HG03103 (cell line): ENCODE results near the gene IL1RL1.
"Not testable (repeated sequence)": the region's sequence is repeated elsewhere in the genome, so short reads cannot be mapped to it uniquely, and the experiment has no call there.

Experiments used
- ATAC-seq: cut with Tn5 transposase; IDR thresholded peaks from one replicate; pipeline ENCODE4 v1.9.1; 2021; ENCODE audit warnings: low read depth; ENCODE audit not compliant: unreplicated experiment

IL1RL1 gene

DNA sequence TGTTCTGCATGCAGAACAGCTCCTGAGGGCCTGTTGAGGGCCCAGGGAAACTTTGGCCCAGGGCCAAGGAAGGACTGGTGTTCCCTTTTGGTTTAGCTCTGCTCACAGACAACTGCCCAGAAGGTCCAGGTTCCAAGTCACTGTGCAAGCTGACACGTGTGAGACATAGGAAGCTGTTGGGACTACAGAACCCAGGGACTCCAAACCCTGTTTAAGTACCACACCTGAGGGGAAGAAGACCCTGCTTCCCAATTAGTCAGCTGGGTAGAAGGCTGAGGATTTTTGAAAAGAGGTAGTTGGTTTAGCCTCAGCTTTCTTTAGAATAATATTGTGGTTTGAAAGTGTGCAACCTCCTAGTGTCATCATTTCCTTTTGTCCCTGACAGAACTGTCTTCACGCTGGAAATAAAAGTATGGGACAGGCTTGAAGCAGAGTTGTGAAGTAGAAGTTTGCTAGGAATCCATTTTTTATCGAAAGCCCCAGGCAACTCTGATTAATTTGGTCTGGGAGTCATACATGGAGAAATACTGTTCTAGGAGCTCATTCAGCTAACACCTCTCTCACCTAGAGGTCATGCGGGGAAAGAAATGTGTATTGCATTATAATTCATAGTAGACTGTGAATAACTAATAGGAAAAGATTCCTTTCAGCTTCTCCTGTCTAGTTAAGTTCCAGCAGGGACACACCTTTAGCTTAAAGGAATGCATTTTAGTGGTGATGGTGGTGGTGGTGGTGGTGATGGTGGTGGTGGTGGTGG lies 19.9 kb upstream of the IL1RL1 start:
- ATAC-seq, result no peak

DNA sequence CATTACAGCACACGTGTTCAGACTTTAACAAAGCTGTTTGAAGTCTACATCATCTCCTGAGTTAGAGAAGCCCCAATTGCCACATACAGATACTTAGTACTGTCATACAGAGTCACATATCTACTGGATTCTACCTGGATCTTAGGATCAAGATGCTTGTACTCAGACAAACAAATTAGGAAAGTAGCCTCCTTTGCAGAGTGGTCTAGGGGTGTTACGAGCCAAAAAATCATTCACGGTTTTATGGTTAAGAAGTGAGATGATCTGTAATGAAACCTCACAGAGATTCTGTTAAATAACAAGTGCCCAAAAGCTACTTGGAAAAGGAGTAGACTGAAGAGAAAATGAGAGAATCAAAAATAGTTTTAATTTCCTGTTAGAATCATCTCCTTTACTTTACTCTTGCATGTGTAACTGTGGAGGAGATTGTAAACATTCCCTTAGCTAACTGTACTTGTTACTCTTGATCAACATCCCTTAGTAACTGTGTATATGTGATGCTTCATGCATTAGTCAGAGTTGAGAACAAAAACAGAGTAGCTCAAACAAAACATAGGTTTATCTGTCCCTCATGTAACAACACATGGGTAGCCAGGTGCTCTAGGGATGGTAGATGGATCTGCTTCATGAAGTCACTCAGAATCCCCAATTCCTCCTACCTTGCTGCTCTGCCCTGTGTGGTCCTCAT lies 16.4 kb upstream of the IL1RL1 start:
- no peak for ATAC-seq

DNA sequence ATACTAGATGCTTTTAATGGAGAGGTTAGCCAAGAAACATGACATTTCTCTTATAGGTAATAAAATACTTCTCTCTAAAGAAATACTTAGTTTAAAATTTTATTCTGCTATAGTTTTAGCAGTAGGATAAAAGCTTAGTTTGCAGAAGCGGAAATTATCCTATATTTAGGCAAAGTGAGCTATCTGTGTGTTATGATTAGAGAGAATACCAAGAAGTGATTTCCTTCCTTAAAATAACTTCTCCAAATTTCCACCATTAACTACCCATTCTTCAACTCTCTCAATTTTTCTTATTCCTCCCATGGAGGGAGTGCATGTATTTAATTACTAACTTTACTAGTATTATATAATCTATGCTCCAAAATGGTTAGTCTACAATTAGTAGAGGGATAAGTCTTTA lies 15.8 kb upstream of the IL1RL1 start:
- no peak for ATAC-seq

DNA sequence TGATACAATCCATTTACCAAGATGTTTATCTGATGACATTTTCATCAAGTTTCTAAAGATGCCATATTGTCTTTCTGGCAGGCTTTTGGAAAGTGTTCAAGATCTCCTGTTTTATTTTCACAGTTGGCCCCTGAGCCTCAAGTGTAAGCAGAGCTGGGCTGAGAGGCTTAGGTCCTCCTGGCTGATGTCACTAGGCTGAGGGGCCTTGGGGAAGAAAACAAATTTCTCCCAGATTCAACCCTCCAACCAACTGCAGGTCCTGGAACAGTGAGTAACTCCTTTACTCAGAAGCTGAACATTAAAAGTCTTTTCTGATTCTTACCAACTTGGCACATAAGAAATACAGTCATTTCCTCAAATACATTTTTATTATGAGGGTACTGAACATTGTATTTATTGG lies 14.9 kb upstream of the IL1RL1 start:
- ATAC-seq, result no peak

DNA sequence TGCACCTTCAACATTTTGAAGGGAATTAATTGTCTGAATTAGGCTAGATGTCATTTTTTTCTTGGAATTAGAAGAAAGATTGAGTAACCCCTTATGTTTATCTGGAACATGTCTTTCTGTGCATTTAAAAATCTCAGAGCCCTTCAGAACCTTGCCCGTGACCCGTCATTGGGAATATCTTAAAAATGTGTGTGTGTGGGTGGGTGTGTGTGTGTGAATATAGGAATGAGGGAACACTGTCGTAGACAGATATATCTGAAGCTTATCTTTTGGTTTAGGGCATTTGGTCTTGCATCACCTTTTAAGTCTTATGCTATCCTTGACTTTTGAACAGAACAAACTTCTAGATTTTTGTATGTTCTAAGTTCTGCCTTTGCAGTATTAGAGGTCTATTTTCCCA lies 13.5 kb upstream of the IL1RL1 start:
- no peak for ATAC-seq

DNA sequence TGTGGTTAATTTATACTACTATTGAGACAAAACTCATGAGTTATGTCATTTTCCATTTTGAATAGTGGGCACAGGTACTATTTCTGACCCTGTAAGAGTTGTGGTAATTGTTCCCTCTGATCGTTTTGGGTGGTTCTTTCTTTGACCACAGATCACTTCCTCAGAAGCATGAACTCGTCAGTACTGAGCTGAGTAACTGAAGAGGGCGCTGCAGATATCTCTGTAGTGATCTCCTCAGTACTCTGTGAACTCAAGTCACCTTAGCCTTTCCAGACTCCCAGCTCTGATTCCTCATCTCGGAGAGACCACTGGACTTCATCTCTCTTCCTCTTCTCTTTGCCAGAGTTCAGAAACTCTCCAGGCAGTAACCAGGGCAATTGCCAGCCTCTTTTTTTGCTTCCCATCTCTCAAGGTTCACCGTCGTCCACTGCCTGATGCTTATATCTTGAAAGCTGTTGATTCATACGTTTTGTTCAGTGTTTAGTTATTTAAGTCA lies 9.4 kb upstream of the IL1RL1 start:
- peak; percentile 97 for ATAC-seq

DNA sequence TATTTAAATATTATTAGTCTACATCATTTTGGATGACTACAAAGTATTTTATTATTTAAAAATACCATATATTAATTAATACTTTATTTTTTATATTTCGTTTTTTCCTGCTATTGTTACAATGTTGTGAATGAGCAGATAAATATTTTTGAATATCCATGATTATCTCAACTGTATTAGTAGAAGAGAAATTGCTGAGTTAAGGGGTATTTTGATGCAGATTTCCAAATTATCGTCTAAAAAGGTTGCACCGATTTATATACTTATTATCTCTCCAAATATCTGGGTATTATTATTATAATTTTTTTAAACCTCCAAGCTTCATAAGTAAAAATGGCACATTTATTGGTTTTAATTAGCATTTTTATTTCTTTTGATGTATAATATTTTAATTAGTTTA lies 8.9 kb upstream of the IL1RL1 start:
- no peak for ATAC-seq

DNA sequence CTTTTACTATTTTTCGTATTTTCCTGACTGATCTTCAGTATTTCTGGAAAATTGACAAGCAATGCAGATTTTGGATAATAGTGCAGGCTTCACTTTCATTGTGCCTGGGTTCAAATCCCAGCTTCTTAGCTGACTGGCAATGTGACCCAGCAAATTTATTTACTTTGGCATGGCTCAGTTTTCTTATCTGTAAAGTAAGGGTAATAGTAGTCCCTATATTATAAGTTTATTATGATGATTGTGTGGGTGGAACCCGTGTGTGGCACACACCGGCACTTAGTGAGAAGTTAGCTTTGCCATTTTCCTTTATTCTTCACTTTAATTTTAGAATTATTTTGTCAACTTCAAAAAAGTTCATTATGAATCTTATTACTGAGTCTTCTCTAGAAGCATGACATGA lies 7.8 kb upstream of the IL1RL1 start:
- no peak for ATAC-seq

DNA sequence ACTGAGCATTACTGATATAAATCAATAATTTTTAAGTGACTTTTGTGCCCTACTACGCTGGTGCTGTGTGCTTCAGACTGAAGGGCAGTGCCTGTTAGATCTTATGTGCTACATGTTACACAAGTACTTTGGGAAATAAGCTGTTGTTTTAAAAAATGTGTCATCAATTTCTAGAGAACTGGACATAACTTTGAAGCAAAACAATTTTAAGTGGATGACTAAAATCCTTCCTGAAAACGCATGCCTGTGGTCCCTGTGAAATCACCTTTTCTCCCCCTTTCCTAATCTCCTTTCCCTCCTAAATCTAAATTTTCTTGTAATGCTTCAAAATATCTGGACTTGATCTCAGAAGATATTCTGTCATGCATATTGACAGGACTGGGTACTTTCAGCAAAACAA lies 7.1 kb upstream of the IL1RL1 start:
- no peak for ATAC-seq

DNA sequence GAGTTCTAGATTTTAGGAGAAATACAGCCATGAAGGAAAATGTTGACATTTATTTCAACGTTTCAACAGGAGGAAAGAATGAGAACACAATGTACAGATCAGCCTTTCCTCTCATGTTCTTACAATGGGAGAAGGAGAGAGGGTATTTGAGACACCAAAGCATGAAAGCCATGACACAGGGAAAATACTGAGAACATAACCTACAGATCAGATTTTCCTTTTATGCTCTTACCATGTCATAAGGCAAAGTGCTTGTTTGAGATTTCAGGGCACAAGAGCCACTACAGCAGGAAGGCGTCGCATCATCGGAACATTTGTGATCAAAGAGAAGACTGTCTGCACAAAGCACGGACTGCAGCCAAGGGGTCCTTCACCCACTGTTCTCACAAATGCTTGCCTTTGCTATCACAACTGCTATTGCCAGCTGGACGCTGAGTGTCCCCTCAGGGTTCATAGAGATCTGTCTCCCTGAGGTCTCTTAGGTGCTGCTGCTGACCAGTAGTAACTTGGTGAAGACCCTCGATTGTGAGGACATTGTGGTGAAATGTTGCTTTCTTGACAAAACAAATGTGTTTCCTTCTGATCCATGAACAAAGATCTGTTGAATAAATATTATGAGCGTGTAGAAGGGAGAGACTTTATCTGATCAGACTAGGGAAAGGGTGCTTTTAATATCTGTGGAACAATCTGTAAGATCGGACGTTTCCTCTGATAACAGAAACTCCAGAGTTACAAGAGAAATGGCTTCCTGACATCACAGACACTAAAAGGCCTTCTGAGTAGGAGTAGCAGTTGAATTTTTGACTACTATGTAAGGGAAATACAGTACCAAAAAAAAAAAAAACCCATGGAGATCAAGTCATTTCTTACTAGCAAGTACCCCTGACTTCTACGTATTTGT lies 6.4 kb upstream of the IL1RL1 start:
- no peak for ATAC-seq

DNA sequence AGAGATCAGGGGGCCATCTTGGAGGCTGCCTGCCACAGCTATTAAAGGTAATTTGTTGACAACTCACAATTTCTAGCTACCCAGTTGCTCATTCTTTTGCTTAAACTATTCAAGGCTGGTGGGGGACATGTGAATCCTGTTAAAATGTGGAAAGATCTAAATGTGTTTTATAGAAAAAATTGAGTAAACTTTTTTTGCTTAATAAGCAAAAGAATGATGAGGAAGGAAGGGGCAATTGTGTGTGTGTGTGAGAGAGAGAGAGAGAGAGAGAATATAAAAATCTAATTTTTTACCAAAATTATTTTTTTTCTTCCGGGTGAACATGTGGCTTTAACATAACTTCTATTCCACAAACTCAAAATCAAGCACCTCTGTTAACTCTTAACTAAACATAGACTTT lies 5.2 kb upstream of the IL1RL1 start:
- ATAC-seq, result no peak

DNA sequence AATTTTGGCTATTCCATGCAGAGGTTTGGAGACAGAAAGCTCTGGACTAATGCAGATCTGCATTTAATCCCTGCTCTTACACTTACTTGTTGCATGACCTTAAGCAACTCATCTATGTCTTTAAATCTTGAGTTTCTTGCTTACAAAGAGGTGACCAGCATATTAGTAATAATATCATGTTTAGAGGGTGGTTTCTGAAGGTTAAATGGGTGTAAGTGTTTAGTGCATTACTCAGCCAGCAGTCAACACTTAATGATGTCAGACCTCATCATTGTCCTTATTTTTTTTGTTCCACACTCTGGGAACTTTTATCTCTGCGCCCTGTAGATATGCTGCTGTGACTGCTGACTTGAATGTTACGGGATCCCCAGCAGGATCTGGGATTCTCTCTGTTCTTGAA lies 1.7 kb downstream of the IL1RL1 start:
- no peak for ATAC-seq

DNA sequence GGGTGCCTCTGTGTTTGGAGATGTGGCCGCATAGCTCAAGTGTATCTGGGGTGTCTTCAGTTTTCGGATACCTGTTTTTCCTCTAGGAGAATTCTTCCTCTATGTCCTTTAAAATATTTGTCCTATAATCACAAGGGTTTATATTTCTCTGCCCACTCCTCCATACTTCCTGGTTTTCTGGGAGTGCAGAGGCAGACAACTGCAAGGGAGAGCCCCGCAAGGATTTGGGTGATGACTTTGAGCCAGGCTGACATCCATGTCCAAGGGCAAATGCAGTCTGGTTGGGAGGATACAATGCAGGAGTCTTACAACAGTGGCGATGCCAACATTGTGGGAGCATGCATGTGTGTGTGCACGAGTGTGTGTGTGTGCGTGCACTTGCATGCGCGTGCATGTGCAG lies 2.1 kb downstream of the IL1RL1 start:
- ATAC-seq, result no peak

DNA sequence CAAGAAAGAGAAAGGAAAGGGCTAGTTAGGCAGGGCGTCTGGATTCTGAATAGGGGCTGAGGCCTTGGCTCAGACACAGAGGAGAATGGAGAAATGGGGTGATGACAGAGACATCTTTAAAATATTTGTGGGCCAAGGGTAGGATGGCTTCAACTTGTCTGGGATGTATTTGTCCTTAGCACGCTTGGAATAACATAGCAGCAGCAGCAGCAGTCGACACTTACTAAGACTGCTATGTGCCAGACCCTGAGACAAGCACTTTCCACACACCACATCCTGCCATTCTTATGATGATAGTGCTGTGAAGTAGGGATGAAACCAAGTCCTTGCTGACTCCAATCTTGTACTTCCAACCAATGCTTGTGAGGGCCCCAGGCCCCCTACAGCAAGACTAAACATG lies 2.6 kb downstream of the IL1RL1 start:
- ATAC-seq, result no peak

DNA sequence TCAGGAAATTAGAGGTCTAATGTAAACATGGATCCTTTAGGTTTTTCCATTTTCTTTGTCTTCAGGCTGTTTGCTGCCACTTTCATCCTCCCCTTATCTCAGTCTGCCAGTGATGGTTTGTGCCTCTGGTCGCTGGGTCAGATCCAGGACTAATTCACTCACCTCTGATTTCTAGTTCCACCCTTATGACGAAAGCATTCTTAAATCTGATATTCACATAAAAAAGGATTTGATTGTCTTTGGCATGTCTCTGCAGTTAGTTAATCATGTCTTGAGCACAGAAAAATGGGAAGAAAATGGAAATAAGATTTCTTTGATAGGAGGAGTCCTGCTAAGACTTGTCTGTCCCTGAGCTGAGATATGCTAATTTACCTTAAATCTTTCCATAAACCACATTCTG lies 4.6 kb downstream of the IL1RL1 start:
- no peak for ATAC-seq

DNA sequence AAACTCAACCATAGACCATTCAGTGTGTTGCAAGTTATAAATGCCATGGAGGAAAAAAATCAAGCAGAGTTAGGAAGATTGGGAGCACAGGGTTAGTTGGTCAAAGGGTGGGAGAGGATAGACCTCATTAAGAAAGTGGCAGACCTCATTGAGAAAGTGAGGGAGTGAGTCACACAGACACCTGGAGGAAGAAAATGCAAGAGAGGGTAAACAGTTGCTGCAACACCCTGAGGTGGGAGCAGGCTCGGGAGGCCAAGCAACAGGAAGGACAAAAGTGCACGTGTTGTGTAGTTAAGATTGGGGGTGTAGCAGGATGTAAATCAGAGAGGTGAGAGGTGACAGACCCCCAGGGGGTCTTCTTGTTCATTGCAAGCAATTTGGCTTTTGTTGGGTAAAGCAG lies 6.4 kb downstream of the IL1RL1 start:
- ATAC-seq, result no peak

DNA sequence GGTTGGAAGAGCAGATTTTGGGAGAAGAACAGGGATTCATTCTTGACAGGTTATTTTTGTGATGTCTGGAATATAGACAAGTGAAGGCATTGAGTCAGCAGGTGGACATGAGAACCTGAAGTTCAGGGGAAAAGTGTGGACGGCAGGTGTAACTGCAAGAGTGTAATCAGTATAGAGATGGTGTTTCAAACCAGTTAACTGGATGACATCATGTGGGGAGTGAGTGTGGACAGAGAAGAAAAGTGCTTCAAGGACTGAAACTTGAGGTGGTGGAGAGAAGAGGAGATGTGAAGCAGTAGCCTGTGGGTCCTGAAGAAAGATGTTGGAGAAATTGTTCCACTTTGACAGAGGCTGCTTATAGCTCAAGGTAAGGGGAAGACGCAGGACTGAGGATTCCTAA lies 7.1 kb downstream of the IL1RL1 start:
- no peak for ATAC-seq

DNA sequence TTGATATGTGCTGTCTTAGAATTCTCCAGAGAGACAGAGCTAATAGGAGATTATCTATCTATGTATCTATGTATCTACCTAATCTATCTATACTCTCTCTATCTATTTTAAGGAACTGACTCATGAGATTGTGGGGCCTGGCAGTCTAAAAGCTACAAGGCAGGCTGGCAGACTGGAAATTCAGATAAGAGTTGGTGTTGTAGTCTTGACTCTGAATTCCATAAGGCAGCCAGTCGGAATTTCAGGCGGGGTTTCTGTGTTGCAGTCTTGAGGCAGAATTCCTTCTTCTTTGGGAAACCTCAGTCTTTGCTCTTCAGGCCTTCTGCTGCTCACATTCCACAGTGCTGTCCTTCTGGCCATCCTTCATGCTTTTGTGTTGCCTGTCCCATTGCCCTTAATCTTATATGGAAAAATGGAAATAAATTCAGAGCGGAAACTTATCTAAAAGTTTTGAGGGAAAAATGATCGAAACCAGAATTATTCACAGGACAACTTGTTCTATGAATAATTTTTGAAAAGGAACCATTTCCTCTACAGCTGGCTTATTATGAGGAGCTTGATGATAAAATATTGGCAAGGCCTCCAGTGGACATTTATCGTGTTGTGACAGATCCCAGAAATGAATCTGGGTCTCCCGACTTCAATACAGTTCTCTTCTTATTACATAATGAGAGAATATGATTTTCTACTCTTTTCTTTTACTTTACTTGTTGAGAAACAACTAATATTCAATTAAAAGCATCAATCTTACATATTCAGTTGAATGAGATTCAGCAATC lies 10.8 kb downstream of the IL1RL1 start:
- no peak for ATAC-seq

DNA sequence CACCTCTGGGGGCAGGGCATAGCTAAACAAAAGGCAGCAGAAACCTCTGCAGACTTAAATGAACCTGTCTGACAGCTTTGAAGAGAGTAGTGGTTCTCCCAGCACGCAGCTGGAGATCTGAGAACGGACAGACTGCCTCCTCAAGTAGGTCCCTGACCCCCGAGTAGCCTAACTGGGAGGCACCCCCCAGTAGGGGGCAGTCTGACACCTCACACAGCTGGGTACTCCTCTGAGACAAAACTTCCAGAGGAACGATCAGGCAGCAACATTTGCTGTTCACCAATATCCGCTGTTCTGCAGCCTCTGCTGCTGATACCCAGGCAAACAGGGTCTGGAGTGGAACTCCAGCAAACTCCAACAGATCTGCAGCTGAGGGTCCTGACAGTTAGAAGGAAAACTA lies 13.6 kb downstream of the IL1RL1 start:
- not testable (repeated sequence) for ATAC-seq

DNA sequence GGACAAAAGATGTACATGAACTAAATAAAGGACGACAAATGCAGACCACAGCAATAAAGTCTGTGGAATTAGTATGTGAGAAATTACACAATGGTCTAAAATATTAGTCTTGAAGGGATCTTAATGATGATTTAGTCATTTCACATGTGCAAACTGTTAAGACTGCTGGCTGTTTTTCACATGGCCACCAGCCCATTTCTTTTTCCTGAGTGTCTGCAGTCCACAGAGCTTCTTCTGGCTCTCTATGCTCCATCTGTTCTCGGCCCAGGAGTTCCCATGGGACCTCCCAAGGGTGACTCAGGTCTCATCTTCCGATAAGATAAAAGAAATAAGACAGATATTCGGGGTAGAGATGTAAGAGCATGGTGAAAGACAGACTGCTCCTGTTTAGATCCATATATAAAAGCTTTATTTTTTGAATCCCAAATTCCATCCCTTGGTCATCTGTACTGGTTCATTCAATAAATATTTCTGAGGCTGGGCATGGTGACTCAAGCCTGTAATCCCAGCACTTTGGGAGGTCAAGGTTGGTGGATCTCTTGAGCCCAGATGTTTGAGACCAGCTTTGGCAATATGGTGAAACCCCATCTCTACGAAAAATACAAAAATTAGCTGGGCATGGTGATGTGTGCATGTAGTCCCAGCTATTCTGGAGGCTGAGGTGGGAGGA lies 20.1 kb downstream of the IL1RL1 start:
- ATAC-seq, result no peak
